Tibial nerve (tissue), 4 donors: ENCODE data around the gene TFF3. TPM values are rescaled to one million over a fixed set of nuclear protein-coding genes. Genes with fewer than 3 reads are reported as not detected.

Experiments used
- DNase-seq, 2 donors: peaks; one replicate each; pipeline ENCODE4 v3.0.0-alpha.2; 2019; ENCODE audit warnings: low spot score in 2 of 2
- H3K27ac ChIP-seq, 4 donors: fragments of 200-600 bp; sonication (generic) in 3 of 4; one replicate each; pipeline ENCODE4 v1.5.1; 2017 to 2019; ENCODE audit warnings: mild to moderate bottlenecking in 1 of 4
- H3K27me3 ChIP-seq, 2 donors: fragments of 200-600 bp; sonication (generic) in 1 of 2; one replicate each; pipeline versions ENCODE4 v1.5.1 to v1.6.0; 2017 to 2019
- H3K36me3 ChIP-seq, 3 donors: fragments of 200-600 bp; sonication (generic); one replicate each; pipeline ENCODE4 v1.5.1; 2018 to 2019
- H3K4me1 ChIP-seq, 4 donors: fragments of 200-600 bp; sonication (generic) in 3 of 4; one replicate each; pipeline ENCODE4 v1.5.1; 2017 to 2019
- H3K4me3 ChIP-seq, 4 donors: fragments of 200-600 bp; sonication (generic) in 3 of 4; one replicate each; pipeline ENCODE4 v1.5.1; 2017 to 2019; ENCODE audit warnings: mild to moderate bottlenecking in 1 of 4, moderate library complexity in 1 of 4
- H3K9me3 ChIP-seq, 4 donors: fragments of 200-600 bp; sonication (generic) in 3 of 4; one replicate each; pipeline ENCODE4 v1.5.1; 2017 to 2019
- CTCF ChIP-seq, 5 experiments: fragments of 200-600 bp in 3 of 5; fragments of 450-650 bp in 2 of 5; sonication (generic) in 3 of 5; IDR thresholded peaks; one replicate each; pipeline ENCODE4 v1.5.1; 2016 to 2019; ENCODE audit warnings: antibody characterized with exemption in 5 of 5, mild to moderate bottlenecking in 3 of 5, moderate library complexity in 2 of 5
- EP300 ChIP-seq, 2 donors: sonication (generic); formaldehyde crosslinking; IDR thresholded peaks; one replicate each; pipeline ENCODE4 v1.6.1; 2017; ENCODE audit warnings: antibody characterized with exemption in 2 of 2, mild to moderate bottlenecking in 1 of 2
- POLR2A ChIP-seq, 2 donors: fragments of 450-650 bp; IDR thresholded peaks; one replicate each; pipeline ENCODE4 v1.6.1; 2017; ENCODE audit warnings: antibody characterized with exemption in 2 of 2, mild to moderate bottlenecking in 2 of 2, moderate library complexity in 2 of 2
- WGBS, 2 donors: methylation state at CpG; one replicate each; pipeline ENCODE4 v1.1.5; 2018; 5-methylcytosine and 5-hydroxymethylcytosine counted together
- total RNA-seq, 4 donors: library from RNA; depleted of rRNA; stranded (reverse); fragments of >200 nt; gene quantifications; one replicate each; pipeline ENCODE4 v1.1.0, GENCODE V29; 2016

Gene TFF3
- total RNA-seq, 4 donors from 2014 or later, result 4.2 to 21.1 (median 13.4) TPM

DNA sequence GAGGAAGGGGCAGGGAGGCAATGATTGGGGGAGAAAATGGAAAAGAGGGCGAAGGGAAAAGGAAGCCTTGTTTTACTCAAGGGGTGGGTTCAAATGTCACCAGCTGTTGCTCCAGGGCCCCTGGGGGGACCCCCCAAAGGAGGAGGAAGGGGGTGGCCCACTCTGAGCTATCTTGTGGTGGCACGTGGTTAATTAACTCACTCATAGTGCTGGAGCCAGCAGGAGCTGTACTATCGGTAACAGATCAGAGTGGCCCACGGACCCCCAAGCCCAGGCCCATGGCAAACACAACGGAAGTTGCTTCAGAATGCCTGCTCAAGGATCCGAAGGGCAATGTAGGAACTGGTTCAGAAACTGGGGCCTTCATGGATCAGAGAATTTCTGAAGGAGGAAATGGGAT lies 28.3 kb upstream of the TFF3 start:
- H3K4me1 ChIP-seq, result no peaks in the 10 kb centered on the region
- H3K36me3 ChIP-seq, result no peaks in the 10 kb centered on the region
- no peak for DNase-seq
- 83 to 94% methylated on average over 6 of the region's 6 CpGs for WGBS, 2 donors
- no peak overlapping the region for H3K4me3 ChIP-seq
- no peak overlapping the region for H3K27ac ChIP-seq
- H3K9me3 ChIP-seq, result peaks cover 0 to 2% (median 0%) of the 10 kb centered on the region in 4 donors
- no peak for TF ChIP-seq POLR2A (IDR thresholded peaks at IDR 0.05)
- TF ChIP-seq CTCF (IDR thresholded peaks at IDR 0.05), result no peak
- no peak for TF ChIP-seq EP300 (IDR thresholded peaks at IDR 0.05)
- no peaks in the 10 kb centered on the region for H3K27me3 ChIP-seq

- Histone ChIP-seq H3K4me1 (peaks cover 0 to 3% (median 0%) of the 10 kb centered on the region in 4 donors), H3K4me3 (no peak overlapping the region), H3K36me3 (no peaks in the 10 kb centered on the region), H3K27ac (no peak overlapping the region), H3K9me3 (peaks cover 0 to 2% (median 0%) of the 10 kb centered on the region in 4 donors), H3K27me3 (no peaks in the 10 kb centered on the region)
- TF ChIP-seq CTCF (IDR thresholded peaks at IDR 0.05), result no peak
- TF ChIP-seq POLR2A (IDR thresholded peaks at IDR 0.05), result no peak
- TF ChIP-seq EP300 (IDR thresholded peaks at IDR 0.05), result no peak
- no peak for DNase-seq
- 79 to 80% methylated on average over 10 of the region's 10 CpGs for WGBS, 2 donors
Measured at GRCh38 chr21:42343101-42343500, 27.9 kb upstream of the TFF3 start.

DNA sequence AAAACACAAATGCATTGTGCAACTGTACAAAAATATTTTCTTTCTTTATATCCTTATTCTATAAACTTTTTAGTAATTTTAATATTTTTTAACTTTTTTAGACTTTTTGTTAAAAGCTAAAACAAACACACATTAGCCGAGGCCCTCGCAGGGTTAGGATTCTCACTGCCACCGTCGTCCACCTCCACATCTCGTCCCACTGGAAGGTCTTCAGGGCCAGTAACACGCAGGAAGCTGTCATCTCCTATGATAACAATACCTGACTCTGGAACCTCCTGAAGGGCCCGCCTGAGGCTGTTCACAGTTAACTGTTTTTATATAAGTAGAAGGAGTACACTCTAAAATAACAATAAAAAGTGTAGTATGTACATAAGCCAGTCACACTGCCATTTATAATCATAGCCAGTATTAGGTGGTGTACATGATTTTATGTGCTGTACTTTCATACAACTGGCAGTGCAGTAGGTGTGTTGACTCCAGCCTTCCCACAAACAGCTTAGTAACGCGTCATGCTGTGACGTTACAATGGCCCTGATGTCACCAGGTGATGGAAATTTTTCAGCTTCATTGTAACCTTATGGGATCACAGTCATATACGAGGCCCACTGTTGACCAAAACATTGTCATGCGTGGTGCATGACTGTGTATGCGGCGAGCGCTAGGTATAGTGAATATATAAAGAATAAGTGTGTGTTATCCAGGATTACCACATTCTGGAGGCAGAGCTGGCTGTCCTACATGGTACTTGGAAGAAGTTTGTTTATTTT lies 26.8 kb upstream of the TFF3 start:
- H3K9me3 ChIP-seq, result no peaks in the 10 kb centered on the region

GRCh38 chr21:42340187-42341050 lies 25.2 kb upstream of the TFF3 start:
- 73 to 83% methylated on average over 24 of the region's 24 CpGs for WGBS, 2 donors
- no peaks in the 10 kb centered on the region for H3K27me3 ChIP-seq
- no peaks in the 10 kb centered on the region for H3K9me3 ChIP-seq
- no peak for TF ChIP-seq EP300 (IDR thresholded peaks at IDR 0.05)
- no peak for TF ChIP-seq POLR2A (IDR thresholded peaks at IDR 0.05)
- no peak for TF ChIP-seq CTCF (IDR thresholded peaks at IDR 0.05)
- H3K36me3 ChIP-seq, result no peaks in the 10 kb centered on the region
- H3K4me3 ChIP-seq, result no peak overlapping the region
- no peak for DNase-seq
- no peak overlapping the region for H3K27ac ChIP-seq
- peaks cover 0 to 5% (median 0%) of the 10 kb centered on the region in 4 donors for H3K4me1 ChIP-seq

More for the DNA sequence above, 26.8 kb upstream of the TFF3 start:
- H3K27me3 ChIP-seq, result no peaks in the 10 kb centered on the region
- no peak overlapping the region for H3K27ac ChIP-seq
- no peak overlapping the region for H3K4me3 ChIP-seq
- DNase-seq, result no peak
- 92 to 94% methylated on average over 15 of the region's 15 CpGs for WGBS, 2 donors
- no peak for TF ChIP-seq CTCF (IDR thresholded peaks at IDR 0.05)
- no peak for TF ChIP-seq POLR2A (IDR thresholded peaks at IDR 0.05)
- TF ChIP-seq EP300 (IDR thresholded peaks at IDR 0.05), result no peak
- no peaks in the 10 kb centered on the region for H3K36me3 ChIP-seq
- H3K4me1 ChIP-seq, result peaks cover 0 to 5% (median 0%) of the 10 kb centered on the region in 4 donors
